CD4-positive, CD25-positive, alpha-beta regulatory T cell (primary cell): ENCODE measurements around the gene OR10G8. TPM values are rescaled to one million over a fixed set of nuclear protein-coding genes. Genes with fewer than 3 reads are reported as not detected.

Experiments used
- ATAC-seq, 2 donors: fragments of 150-1000 bp; cut with Tn5 transposase; one replicate each; pipeline ENCODE4 v1.10.0; 2021; ENCODE audit warnings: low read depth in 2 of 2, moderate number of reproducible peaks in 2 of 2, moderate library complexity in 1 of 2
- DNase-seq, 3 donors: peaks; one replicate each; pipeline versions ENCODE4 v3.0.0 to v3.0.0-alpha.2; 2012 to 2022; ENCODE audit warnings: mixed read lengths in 1 of 3
- H3K27ac ChIP-seq: one replicate; pipeline ENCODE4 v1.7.0; 2013; ENCODE audit warnings: mild to moderate bottlenecking, low read length; ENCODE audit not compliant: insufficient read depth, poor library complexity, severe bottlenecking
- H3K27me3 ChIP-seq: one replicate; pipeline ENCODE4 v1.7.0; 2013; ENCODE audit warnings: low read length; ENCODE audit not compliant: control insufficient read depth, insufficient read depth
- H3K36me3 ChIP-seq: one replicate; pipeline ENCODE4 v1.7.0; 2013; ENCODE audit warnings: mild to moderate bottlenecking, low read length, moderate library complexity; ENCODE audit not compliant: control insufficient read depth, insufficient read depth
- H3K4me1 ChIP-seq: 2 replicates; pipeline ENCODE4 v1.7.0; 2013; ENCODE audit warnings: mild to moderate bottlenecking, low read length; ENCODE audit not compliant: insufficient read depth, control insufficient read depth, poor library complexity, severe bottlenecking
- H3K4me3 ChIP-seq: one replicate; pipeline ENCODE4 v1.7.0; 2013; ENCODE audit warnings: low read depth, mild to moderate bottlenecking, low read length, moderate library complexity
- H3K9me3 ChIP-seq, 2 experiments: 1 replicate in 1 of 2; 2 replicates in 1 of 2; pipeline ENCODE4 v1.7.0; 2013; ENCODE audit warnings: low read length in 2 of 2, mild to moderate bottlenecking in 1 of 2, moderate library complexity in 1 of 2; ENCODE audit not compliant: control insufficient read depth in 2 of 2
- H3K27ac Mint-ChIP-seq, 3 donors: one replicate each; pipeline ENCODE4 v1.8.0; 2020 to 2022; ENCODE audit warnings: mild to moderate bottlenecking in 3 of 3, mixed read lengths in 3 of 3, moderate library complexity in 2 of 3
- H3K27me3 Mint-ChIP-seq: one replicate; pipeline ENCODE4 v1.8.0; 2022; ENCODE audit warnings: mild to moderate bottlenecking, mixed read lengths
- H3K36me3 Mint-ChIP-seq: one replicate; pipeline ENCODE4 v1.8.0; 2020; ENCODE audit warnings: mixed read lengths
- H3K4me1 Mint-ChIP-seq, 4 donors: one replicate each; pipeline ENCODE4 v1.8.0; 2020 to 2022; ENCODE audit warnings: mixed read lengths in 4 of 4, mild to moderate bottlenecking in 1 of 4
- H3K4me3 Mint-ChIP-seq, 4 donors: one replicate each; pipeline ENCODE4 v1.8.0; 2020 to 2022; ENCODE audit warnings: mild to moderate bottlenecking in 4 of 4, mixed read lengths in 4 of 4, moderate library complexity in 3 of 4
- H3K9me3 Mint-ChIP-seq, 7 donors: one replicate each; pipeline ENCODE4 v1.8.0; 2020 to 2022; ENCODE audit warnings: mixed read lengths in 7 of 7, mild to moderate bottlenecking in 3 of 7, moderate library complexity in 2 of 7
- polyA plus RNA-seq, 4 donors: library from polyadenylated mRNA; unstranded; fragments of 300-500 nt; fragmentation: Illumina TruSeq; gene quantifications; one replicate each; pipeline ENCODE4 v1.2.3, GENCODE V29; 2021
- total RNA-seq: library from RNA; stranded (reverse); gene quantifications from one replicate; pipeline ENCODE4 v1.2.3, GENCODE V29; 2022

OR10G8 gene
- total and polyA plus RNA-seq, 5 donors from 2014 or later = not detected

- H3K4me3 ChIP-seq = no peak overlapping the region
- no peaks in the 10 kb centered on the region for H3K36me3 ChIP-seq
- no peaks in the 10 kb centered on the region for H3K27me3 ChIP-seq
- no peaks in the 10 kb centered on the region for H3K4me1 ChIP-seq
- Mint-ChIP-seq H3K27me3 (no peaks in the 10 kb centered on the region), H3K27ac (no peak overlapping the region), H3K36me3 (no peaks in the 10 kb centered on the region), H3K9me3 (peaks cover 0 to 5% (median 0%) of the 10 kb centered on the region in 7 donors), H3K4me3 (no peak overlapping the region), H3K4me1 (no peaks in the 10 kb centered on the region)
- DNase-seq (no peak), ATAC-seq (no peak)
- H3K27ac ChIP-seq = no peak overlapping the region
- no peaks in the 10 kb centered on the region for H3K9me3 ChIP-seq
Observed at GRCh38 chr11:124039557-124039956, 13.0 kb downstream of the OR10G8 start.

DNA sequence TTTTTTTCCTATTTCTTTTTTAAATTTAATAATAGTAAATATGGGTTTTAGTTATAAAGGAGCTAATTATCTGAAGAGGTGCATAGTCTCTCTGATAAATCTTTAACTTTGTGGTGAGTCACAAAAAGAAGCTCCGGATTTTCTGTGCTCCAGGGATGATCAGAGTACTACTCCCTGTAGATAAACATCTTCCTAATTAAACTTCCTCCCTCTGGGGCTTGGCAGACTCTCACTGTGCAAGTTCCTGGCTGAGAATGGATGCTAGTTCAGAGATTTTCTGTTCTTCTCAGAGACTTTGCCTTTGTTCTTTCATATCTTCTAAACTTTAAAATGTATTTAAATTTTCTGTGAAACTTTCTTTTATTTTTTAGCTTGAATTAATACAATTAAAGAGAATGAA, 14.7 kb downstream of the OR10G8 start, which contains the start of gene OR10G7:
Gene OR10G7, minus strand, starts transcription at position 72 of the 400 bp plus-strand sequence. CDS start 2,324 bp downstream, outside the sequence.
- no peaks in the 10 kb centered on the region for H3K36me3 ChIP-seq
- ATAC-seq (no peak), DNase-seq (no peak)
- H3K27me3 ChIP-seq = no peaks in the 10 kb centered on the region
- no peak within 1 kb of the TSS for H3K27ac ChIP-seq
- no peaks in the 10 kb centered on the region for H3K9me3 ChIP-seq
- H3K4me1 ChIP-seq = no peaks in the 10 kb centered on the region
- Mint-ChIP-seq H3K27me3 (no peaks in the 10 kb centered on the region), H3K36me3 (no peaks in the 10 kb centered on the region), H3K4me1 (no peaks in the 10 kb centered on the region), H3K9me3 (peaks cover 0 to 5% (median 0%) of the 10 kb centered on the region in 7 donors), H3K27ac (no peak within 1 kb of the TSS), H3K4me3 (no peak within 1 kb of the TSS)
- H3K4me3 ChIP-seq = no peak within 1 kb of the TSS

DNA sequence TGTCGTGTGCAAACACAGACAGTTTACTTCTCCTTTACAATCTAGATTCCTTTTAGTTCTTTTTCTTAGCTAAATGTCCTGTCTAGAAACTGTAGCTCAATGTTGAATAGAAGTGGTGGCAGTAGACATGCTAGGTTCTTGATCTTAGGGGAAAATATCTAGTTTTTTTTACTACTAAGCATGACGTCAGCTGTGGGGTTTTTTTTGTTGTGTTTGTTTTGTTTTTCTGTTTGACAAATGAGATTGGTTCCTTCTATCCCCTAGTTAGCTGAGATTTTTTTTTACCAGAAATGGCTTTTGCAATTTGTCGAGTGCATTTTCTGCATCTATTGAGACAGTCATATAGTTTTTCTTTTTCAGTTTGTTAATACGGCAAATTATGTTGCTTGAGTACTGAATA, 16.8 kb downstream of the OR10G8 start:
- no peak overlapping the region for H3K4me3 Mint-ChIP-seq
- H3K27ac Mint-ChIP-seq = peak overlapping the region in 1 of 3 donors; percentile 52
- ATAC-seq = no peak

GRCh38 chr11:124050748-124051147, 24.1 kb downstream of the OR10G8 start:
- Mint-ChIP-seq H3K4me1 (no peaks in the 10 kb centered on the region), H3K27ac (no peak overlapping the region), H3K36me3 (no peaks in the 10 kb centered on the region), H3K27me3 (no peaks in the 10 kb centered on the region), H3K9me3 (no peaks in the 10 kb centered on the region), H3K4me3 (no peak overlapping the region)
- Histone ChIP-seq H3K27me3 (no peaks in the 10 kb centered on the region), H3K36me3 (no peaks in the 10 kb centered on the region), H3K9me3 (no peaks in the 10 kb centered on the region), H3K27ac (no peak overlapping the region), H3K4me3 (no peak overlapping the region), H3K4me1 (no peaks in the 10 kb centered on the region)
- ATAC-seq (no peak), DNase-seq (peak in 1 of 3 donors; percentile 11)

More for the DNA sequence above, 16.8 kb downstream of the OR10G8 start:
- Mint-ChIP-seq H3K4me1 (no peaks in the 10 kb centered on the region), H3K9me3 (peaks cover 0 to 2% (median 0%) of the 10 kb centered on the region in 7 donors), H3K27me3 (no peaks in the 10 kb centered on the region), H3K36me3 (no peaks in the 10 kb centered on the region)
- H3K4me3 ChIP-seq = no peak overlapping the region
- no peaks in the 10 kb centered on the region for H3K27me3 ChIP-seq
- DNase-seq = no peak
- no peak overlapping the region for H3K27ac ChIP-seq
- H3K4me1 ChIP-seq = no peaks in the 10 kb centered on the region
- no peaks in the 10 kb centered on the region for H3K36me3 ChIP-seq
- H3K9me3 ChIP-seq = no peaks in the 10 kb centered on the region

- H3K4me1 Mint-ChIP-seq = no peaks in the 10 kb centered on the region
- DNase-seq (no peak), ATAC-seq (no peak)
- H3K27ac Mint-ChIP-seq = no peak overlapping the region
- H3K9me3 Mint-ChIP-seq = no peaks in the 10 kb centered on the region
- Histone ChIP-seq H3K27ac (no peak overlapping the region), H3K4me1 (no peaks in the 10 kb centered on the region), H3K9me3 (no peaks in the 10 kb centered on the region), H3K36me3 (no peaks in the 10 kb centered on the region), H3K27me3 (no peaks in the 10 kb centered on the region), H3K4me3 (no peak overlapping the region)
- H3K36me3 Mint-ChIP-seq = no peaks in the 10 kb centered on the region
- no peaks in the 10 kb centered on the region for H3K27me3 Mint-ChIP-seq
- no peak overlapping the region for H3K4me3 Mint-ChIP-seq
Observed at GRCh38 chr11:124052966-124053365, 26.4 kb downstream of the OR10G8 start.

- peaks cover 0 to 4% (median 0%) of the 10 kb centered on the region in 7 donors for H3K9me3 Mint-ChIP-seq
- H3K4me1 ChIP-seq = no peaks in the 10 kb centered on the region
- ATAC-seq (no peak), DNase-seq (no peak)
- peaks cover 18% of the 10 kb centered on the region for H3K27me3 Mint-ChIP-seq
- H3K27me3 ChIP-seq = peaks cover 7% of the 10 kb centered on the region
- H3K4me3 Mint-ChIP-seq = no peak overlapping the region
- no peaks in the 10 kb centered on the region for H3K36me3 ChIP-seq
- H3K36me3 Mint-ChIP-seq = no peaks in the 10 kb centered on the region
- H3K9me3 ChIP-seq = no peaks in the 10 kb centered on the region
- H3K4me1 Mint-ChIP-seq = peaks cover 0 to 7% (median 0%) of the 10 kb centered on the region in 4 donors
- H3K27ac ChIP-seq = no peak overlapping the region
- H3K27ac Mint-ChIP-seq = no peak overlapping the region
- no peak overlapping the region for H3K4me3 ChIP-seq
Observed at GRCh38 chr11:124068601-124069110, 42.1 kb downstream of the OR10G8 start.

DNA sequence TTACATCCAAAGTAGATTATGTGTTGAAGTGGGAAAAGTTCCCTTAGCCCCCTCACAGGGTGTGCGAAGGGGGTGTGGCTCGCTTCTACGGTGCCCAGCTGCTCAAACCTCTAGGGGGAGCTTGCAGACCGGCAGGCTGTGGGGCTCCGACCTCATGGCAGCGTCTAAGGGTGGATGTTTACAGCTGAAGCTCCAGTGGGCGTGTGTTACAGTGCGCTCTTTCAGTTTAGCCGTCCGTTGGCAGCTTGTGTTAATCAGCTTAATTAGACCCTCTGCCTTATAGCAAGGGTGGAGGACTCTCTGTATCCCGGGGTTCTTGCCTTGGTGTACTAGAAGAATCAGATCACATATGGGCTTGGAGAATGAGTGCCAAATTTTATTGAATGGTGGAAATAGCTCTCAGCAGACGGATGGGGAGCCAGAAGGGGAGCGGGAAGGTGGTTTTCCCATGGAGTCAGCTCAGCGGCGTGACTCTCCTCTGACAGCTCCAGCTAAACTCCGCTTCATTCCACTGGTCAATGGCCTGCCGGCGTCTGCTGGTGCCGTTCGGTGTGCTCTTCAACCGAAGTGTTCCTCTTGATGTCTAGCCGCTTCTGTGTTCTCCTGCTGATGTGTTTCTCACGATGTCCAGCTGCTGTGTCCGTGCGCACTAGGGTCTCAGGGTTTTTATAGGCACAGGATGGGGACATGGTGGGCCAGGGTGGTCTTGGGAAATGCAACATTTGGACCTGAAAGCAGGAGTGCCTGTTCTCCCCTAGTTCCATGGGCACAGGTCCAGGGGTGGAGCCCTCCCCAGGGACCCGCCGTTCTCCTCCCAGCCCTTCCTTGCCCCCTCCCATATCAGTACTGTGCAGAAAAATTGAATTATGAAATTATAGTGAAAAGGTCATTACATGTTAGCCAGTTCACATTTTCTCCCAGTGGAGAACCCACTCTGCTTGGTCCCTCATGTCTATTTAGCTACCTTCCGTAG, 43.1 kb downstream of the OR10G8 start:
- ATAC-seq (peak; percentile 67 to 73), DNase-seq (peak in 1 of 3 donors; percentile 76)
- Histone ChIP-seq H3K4me3 (no peak overlapping the region), H3K9me3 (no peaks in the 10 kb centered on the region), H3K27me3 (peaks cover 7% of the 10 kb centered on the region), H3K36me3 (no peaks in the 10 kb centered on the region), H3K4me1 (no peaks in the 10 kb centered on the region), H3K27ac (no peak overlapping the region)
- Mint-ChIP-seq H3K4me3 (no peak overlapping the region), H3K27ac (peak overlapping the region in 1 of 3 donors; percentile 81), H3K27me3 (peaks cover 18% of the 10 kb centered on the region), H3K4me1 (peaks cover 0 to 7% (median 0%) of the 10 kb centered on the region in 4 donors), H3K9me3 (peaks cover 0 to 2% (median 0%) of the 10 kb centered on the region in 7 donors), H3K36me3 (no peaks in the 10 kb centered on the region)
